ENCODE measurements around the gene SUPT4H1. TPM values are rescaled to one million over a fixed set of nuclear protein-coding genes. Genes with fewer than 3 reads are reported as not detected.

Gene SUPT4H1
- total and polyA plus RNA-seq, 2 experiments from 2014 or later = 82.2 to 83.7 TPM

GRCh38 chr17:58382872-58383242 lies 30.9 kb upstream of the SUPT4H1 start (continued):
- TF ChIP-seq, protein P1, sequence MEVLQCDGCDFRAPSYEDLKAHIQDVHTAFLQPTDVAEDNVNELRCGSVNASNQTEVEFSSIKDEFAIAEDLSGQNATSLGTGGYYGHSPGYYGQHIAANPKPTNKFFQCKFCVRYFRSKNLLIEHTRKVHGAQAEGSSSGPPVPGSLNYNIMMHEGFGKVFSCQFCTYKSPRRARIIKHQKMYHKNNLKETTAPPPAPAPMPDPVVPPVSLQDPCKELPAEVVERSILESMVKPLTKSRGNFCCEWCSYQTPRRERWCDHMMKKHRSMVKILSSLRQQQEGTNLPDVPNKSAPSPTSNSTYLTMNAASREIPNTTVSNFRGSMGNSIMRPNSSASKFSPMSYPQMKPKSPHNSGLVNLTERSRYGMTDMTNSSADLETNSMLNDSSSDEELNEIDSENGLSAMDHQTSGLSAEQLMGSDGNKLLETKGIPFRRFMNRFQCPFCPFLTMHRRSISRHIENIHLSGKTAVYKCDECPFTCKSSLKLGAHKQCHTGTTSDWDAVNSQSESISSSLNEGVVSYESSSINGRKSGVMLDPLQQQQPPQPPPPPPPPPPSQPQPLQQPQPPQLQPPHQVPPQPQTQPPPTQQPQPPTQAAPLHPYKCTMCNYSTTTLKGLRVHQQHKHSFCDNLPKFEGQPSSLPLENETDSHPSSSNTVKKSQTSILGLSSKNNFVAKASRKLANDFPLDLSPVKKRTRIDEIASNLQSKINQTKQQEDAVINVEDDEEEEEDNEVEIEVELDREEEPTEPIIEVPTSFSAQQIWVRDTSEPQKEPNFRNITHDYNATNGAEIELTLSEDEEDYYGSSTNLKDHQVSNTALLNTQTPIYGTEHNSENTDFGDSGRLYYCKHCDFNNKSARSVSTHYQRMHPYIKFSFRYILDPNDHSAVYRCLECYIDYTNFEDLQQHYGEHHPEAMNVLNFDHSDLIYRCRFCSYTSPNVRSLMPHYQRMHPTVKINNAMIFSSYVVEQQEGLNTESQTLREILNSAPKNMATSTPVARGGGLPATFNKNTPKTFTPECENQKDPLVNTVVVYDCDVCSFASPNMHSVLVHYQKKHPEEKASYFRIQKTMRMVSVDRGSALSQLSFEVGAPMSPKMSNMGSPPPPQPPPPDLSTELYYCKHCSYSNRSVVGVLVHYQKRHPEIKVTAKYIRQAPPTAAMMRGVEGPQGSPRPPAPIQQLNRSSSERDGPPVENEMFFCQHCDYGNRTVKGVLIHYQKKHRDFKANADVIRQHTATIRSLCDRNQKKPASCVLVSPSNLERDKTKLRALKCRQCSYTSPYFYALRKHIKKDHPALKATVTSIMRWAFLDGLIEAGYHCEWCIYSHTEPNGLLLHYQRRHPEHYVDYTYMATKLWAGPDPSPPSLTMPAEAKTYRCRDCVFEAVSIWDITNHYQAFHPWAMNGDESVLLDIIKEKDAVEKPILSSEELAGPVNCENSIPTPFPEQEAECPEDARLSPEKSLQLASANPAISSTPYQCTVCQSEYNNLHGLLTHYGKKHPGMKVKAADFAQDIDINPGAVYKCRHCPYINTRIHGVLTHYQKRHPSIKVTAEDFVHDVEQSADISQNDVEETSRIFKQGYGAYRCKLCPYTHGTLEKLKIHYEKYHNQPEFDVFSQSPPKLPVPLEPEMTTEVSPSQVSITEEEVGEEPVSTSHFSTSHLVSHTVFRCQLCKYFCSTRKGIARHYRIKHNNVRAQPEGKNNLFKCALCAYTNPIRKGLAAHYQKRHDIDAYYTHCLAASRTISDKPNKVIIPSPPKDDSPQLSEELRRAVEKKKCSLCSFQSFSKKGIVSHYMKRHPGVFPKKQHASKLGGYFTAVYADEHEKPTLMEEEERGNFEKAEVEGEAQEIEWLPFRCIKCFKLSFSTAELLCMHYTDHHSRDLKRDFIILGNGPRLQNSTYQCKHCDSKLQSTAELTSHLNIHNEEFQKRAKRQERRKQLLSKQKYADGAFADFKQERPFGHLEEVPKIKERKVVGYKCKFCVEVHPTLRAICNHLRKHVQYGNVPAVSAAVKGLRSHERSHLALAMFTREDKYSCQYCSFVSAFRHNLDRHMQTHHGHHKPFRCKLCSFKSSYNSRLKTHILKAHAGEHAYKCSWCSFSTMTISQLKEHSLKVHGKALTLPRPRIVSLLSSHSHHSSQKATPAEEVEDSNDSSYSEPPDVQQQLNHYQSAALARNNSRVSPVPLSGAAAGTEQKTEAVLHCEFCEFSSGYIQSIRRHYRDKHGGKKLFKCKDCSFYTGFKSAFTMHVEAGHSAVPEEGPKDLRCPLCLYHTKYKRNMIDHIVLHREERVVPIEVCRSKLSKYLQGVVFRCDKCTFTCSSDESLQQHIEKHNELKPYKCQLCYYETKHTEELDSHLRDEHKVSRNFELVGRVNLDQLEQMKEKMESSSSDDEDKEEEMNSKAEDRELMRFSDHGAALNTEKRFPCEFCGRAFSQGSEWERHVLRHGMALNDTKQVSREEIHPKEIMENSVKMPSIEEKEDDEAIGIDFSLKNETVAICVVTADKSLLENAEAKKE (CRISPR knock-in tag; IDR thresholded peaks at IDR 0.05) = no peak
- no peak for TF ChIP-seq STAT1 (IDR thresholded peaks at IDR 0.05; ENCODE audit: unreplicated experiment)
- TF ChIP-seq CTCF (conservative IDR thresholded peaks at IDR 0.05; ENCODE audit: low read depth in 2 of 2) = no peak

GRCh38 chr17:58382108-58382871 lies 30.3 kb upstream of the SUPT4H1 start:
- Histone ChIP-seq H3K27ac (ENCODE audit: low read depth) (no peak overlapping the region), H3K36me3 (ENCODE audit: insufficient read depth) (no peaks in the 10 kb centered on the region), H4K20me1 (replicated peaks; ENCODE audit: insufficient read depth) (no peaks in the 10 kb centered on the region), H3K4me3 (no peak overlapping the region), H2AFZ (no peak overlapping the region), H3F3A (replicated peaks; ENCODE audit: low read depth) (no peaks in the 10 kb centered on the region), H3K4me1 (ENCODE audit: insufficient read depth) (peaks cover under 1% of the 10 kb centered on the region; the same call in 1 of the 2 replicates), H3K4me2 (no peak overlapping the region), H3K27me3 (ENCODE audit: insufficient read depth) (no peaks in the 10 kb centered on the region), H3K79me2 (replicated peaks; ENCODE audit: insufficient read depth) (no peaks in the 10 kb centered on the region), H3K9me2 (ENCODE audit: insufficient read depth) (no peaks in the 10 kb centered on the region; the same call in 1 of the 2 replicates)
- no peaks in the 10 kb centered on the region for H3K9me3 Mint-ChIP-seq
- no peaks in the 10 kb centered on the region for H3K27me3 Mint-ChIP-seq (ENCODE audit: insufficient read depth, low read depth, poor library complexity)
- ATAC-seq = no peak
- DNase-seq (ENCODE audit: low spot score) = no peak
- H3K4me3 Mint-ChIP-seq = no peak overlapping the region
- no peak overlapping the region for H3K27ac Mint-ChIP-seq
- H3K36me3 Mint-ChIP-seq (ENCODE audit: low read depth) = no peaks in the 10 kb centered on the region
- peaks cover 16% of the 10 kb centered on the region for H3K4me1 Mint-ChIP-seq
- TF ChIP-seq CREB1 (CRISPR knock-in tag; IDR thresholded peaks at IDR 0.05; ENCODE audit: low read depth) (no peak), POLR2AphosphoS5 (IDR thresholded peaks at IDR 0.05; ENCODE audit: low read depth) (no peak), EZH2 (IDR thresholded peaks at IDR 0.05; ENCODE audit: low read depth, unreplicated experiment) (no peak), ZNF331 (CRISPR knock-in tag; IDR thresholded peaks at IDR 0.05; ENCODE audit: low read depth) (no peak)
- TF ChIP-seq, protein P1 (CRISPR knock-in tag; IDR thresholded peaks at IDR 0.05) = no peak
